OCI-LY3 (cell line): Measurements from ENCODE around the gene AATK.

Experiments
- H2AFZ ChIP-seq: fragments of 200-600, 300-600 bp; shearing (Covaris generic); 2 replicates; pipeline ENCODE4 v1.6.0; 2014; ENCODE audit warnings: antibody characterized with exemption, low read depth, low read length
- H3K27ac ChIP-seq: fragments of 200-600, 300-600 bp; sonication (generic); 2 replicates; pipeline ENCODE4 v1.5.1; 2014; ENCODE audit warnings: mild to moderate bottlenecking, low read length, moderate library complexity, mixed read lengths
- H3K27me3 ChIP-seq: fragments of 200-600, 300-600 bp; sonication (generic); 2 replicates; pipeline ENCODE4 v1.6.1; 2014; ENCODE audit warnings: low read depth, low read length, mixed read lengths
- H3K36me3 ChIP-seq: fragments of 200-600, 300-600 bp; sonication (generic); replicated peaks from 2 replicates; pipeline ENCODE3; 2014; ENCODE audit warnings: low read depth, low read length, mixed read lengths
- H3K4me1 ChIP-seq: fragments of 300-600, 200-600 bp; sonication (generic); 2 replicates; pipeline ENCODE4 v1.6.1; 2014; ENCODE audit warnings: low read length, mixed read lengths
- H3K4me2 ChIP-seq: fragments of 200-600, 300-600 bp; sonication (generic); 2 replicates; pipeline ENCODE4 v1.6.1; 2014; ENCODE audit warnings: low read length, mixed read lengths
- H3K4me3 ChIP-seq: fragments of 300-600, 200-600 bp; sonication (generic); 2 replicates; pipeline ENCODE4 v1.5.1; 2014; ENCODE audit warnings: antibody characterized with exemption, mild to moderate bottlenecking, low read length, moderate library complexity
- H3K79me2 ChIP-seq: fragments of 300-600, 200-600 bp; shearing (Covaris generic); 2 replicates; pipeline ENCODE4 v1.6.1; 2014; ENCODE audit warnings: mild to moderate bottlenecking, low read length, mixed read lengths
- H3K9ac ChIP-seq: fragments of 300-600, 200-600 bp; shearing (Covaris generic); 2 replicates; pipeline ENCODE4 v1.6.0; 2014; ENCODE audit warnings: mild to moderate bottlenecking, low read length, moderate library complexity
- H3K9me3 ChIP-seq: fragments of 200-600, 300-600 bp; shearing (Covaris generic); 2 replicates; pipeline ENCODE4 v1.6.1; 2014; ENCODE audit warnings: low read length, mixed read lengths; ENCODE audit not compliant: insufficient read depth
- H4K20me1 ChIP-seq: fragments of 200-600, 300-600 bp; sonication (generic); 2 replicates; pipeline ENCODE4 v1.6.1; 2016; ENCODE audit warnings: low read length, mixed read lengths; ENCODE audit not compliant: insufficient read depth
- CTCF ChIP-seq: fragments of 200-600, 300-600 bp; sonication (generic); IDR thresholded peaks from 2 replicates; pipeline ENCODE4 v1.5.1; 2014; ENCODE audit warnings: antibody characterized with exemption, low read length, low read depth
- EZH2phosphoT487 ChIP-seq: fragments of 200-600 bp; shearing (Covaris generic); IDR thresholded peaks from 2 replicates; pipeline ENCODE4 v1.6.1; 2018; ENCODE audit warnings: antibody characterized with exemption, mixed run types, low read depth

AATK gene

GRCh38 chr17:81194225-81194760 lies 28.3 kb upstream of the AATK start:
- H3K4me3 ChIP-seq = no peak overlapping the region
- no peak overlapping the region for H2AFZ ChIP-seq
- H3K4me2 ChIP-seq = no peak overlapping the region
- no peaks in the 10 kb centered on the region for H3K79me2 ChIP-seq
- H4K20me1 ChIP-seq = no peaks in the 10 kb centered on the region
- no peak for TF ChIP-seq EZH2phosphoT487
- TF ChIP-seq CTCF = no peak
- H3K36me3 ChIP-seq = no peaks in the 10 kb centered on the region
- H3K27me3 ChIP-seq = no peaks in the 10 kb centered on the region
- H3K9me3 ChIP-seq = no peaks in the 10 kb centered on the region
- peaks cover 6% of the 10 kb centered on the region; the same call in 1 of the 2 replicates for H3K4me1 ChIP-seq
- H3K9ac ChIP-seq = no peak overlapping the region
- no peak overlapping the region for H3K27ac ChIP-seq

- Histone ChIP-seq H3K27ac (no peak overlapping the region), H3K79me2 (no peaks in the 10 kb centered on the region), H3K9me3 (no peaks in the 10 kb centered on the region), H3K9ac (no peak overlapping the region), H3K4me2 (no peak overlapping the region), H2AFZ (no peak overlapping the region), H3K4me3 (no peak overlapping the region), H4K20me1 (no peaks in the 10 kb centered on the region), H3K36me3 (no peaks in the 10 kb centered on the region), H3K27me3 (no peaks in the 10 kb centered on the region), H3K4me1 (peaks cover 6% of the 10 kb centered on the region; the same call in 1 of the 2 replicates)
- TF ChIP-seq EZH2phosphoT487 = no peak
- no peak for TF ChIP-seq CTCF
Measured at GRCh38 chr17:81193470-81194224, 27.6 kb upstream of the AATK start.

- Histone ChIP-seq H3K4me1 (peaks cover 6% of the 10 kb centered on the region; the same call in 1 of the 2 replicates), H3K9ac (no peak overlapping the region), H3K27ac (no peak overlapping the region), H3K27me3 (no peaks in the 10 kb centered on the region), H3K4me3 (no peak overlapping the region), H3K36me3 (no peaks in the 10 kb centered on the region), H3K79me2 (no peaks in the 10 kb centered on the region), H4K20me1 (no peaks in the 10 kb centered on the region), H2AFZ (no peak overlapping the region), H3K4me2 (no peak overlapping the region), H3K9me3 (no peaks in the 10 kb centered on the region)
- TF ChIP-seq CTCF = no peak
- no peak for TF ChIP-seq EZH2phosphoT487
Measured at GRCh38 chr17:81193051-81193410, 27.0 kb upstream of the AATK start.

GRCh38 chr17:81192386-81193050 lies 26.5 kb upstream of the AATK start:
- Histone ChIP-seq H3K27ac (no peak overlapping the region), H3K79me2 (no peaks in the 10 kb centered on the region), H3K36me3 (no peaks in the 10 kb centered on the region), H3K4me3 (no peak overlapping the region), H4K20me1 (no peaks in the 10 kb centered on the region), H3K9me3 (no peaks in the 10 kb centered on the region), H3K9ac (no peak overlapping the region), H3K27me3 (no peaks in the 10 kb centered on the region), H3K4me1 (peaks cover 6% of the 10 kb centered on the region; the same call in 1 of the 2 replicates), H3K4me2 (no peak overlapping the region), H2AFZ (no peak overlapping the region)
- TF ChIP-seq EZH2phosphoT487 (no peak), CTCF (no peak)
